Parietal lobe (tissue), 1 donor: Measurements from ENCODE around the gene CALHM2. TPM values are rescaled to one million over a fixed set of nuclear protein-coding genes. Genes with fewer than 3 reads are reported as not detected.

ENCODE experiments used
- total RNA-seq: library from RNA; depleted of rRNA; stranded (reverse); fragments of >200 nt; gene quantifications from one replicate; pipeline ENCODE4 v1.2.3, GENCODE V29; 2014

The CALHM2 gene, protein sequence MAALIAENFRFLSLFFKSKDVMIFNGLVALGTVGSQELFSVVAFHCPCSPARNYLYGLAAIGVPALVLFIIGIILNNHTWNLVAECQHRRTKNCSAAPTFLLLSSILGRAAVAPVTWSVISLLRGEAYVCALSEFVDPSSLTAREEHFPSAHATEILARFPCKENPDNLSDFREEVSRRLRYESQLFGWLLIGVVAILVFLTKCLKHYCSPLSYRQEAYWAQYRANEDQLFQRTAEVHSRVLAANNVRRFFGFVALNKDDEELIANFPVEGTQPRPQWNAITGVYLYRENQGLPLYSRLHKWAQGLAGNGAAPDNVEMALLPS
- 4.1 TPM for total RNA-seq

DNA sequence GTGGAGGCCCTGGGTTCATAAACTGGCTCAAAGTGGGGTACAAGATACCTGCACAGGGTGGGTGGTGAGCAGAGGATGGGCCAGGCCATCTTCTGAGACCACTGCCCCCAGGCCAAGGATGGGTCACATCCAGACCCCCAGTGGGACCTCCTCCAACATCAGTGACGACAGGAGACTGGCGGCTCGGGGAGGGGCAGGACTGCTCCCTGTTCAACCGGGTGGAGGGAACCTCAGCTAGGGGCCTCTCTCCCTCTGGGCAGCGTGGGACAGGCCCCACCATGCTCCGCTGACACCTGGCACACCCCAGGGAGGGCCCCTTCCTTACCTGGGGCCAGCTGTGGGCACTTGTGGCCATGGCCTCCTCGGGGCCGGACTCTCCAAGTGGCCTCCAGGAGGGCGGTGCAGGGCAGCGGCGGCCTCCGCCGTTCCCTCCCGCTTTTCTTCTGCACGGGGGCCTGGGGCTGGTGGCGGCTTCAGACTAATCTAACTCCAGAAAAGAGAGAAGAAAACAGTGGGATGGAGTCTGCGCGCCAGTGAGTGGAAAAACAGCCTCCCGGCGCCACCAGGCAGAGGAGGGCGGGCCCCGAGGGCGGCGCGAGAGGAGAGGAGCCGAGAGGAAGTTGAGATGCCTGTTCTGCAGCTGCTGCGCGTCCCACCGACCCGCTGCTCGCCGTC is at the start of gene CALHM2:
CALHM2 (minus strand) TSS at position 540 of the 675 bp plus-strand sequence. CDS start 2,429 bp downstream, outside the sequence.

DNA sequence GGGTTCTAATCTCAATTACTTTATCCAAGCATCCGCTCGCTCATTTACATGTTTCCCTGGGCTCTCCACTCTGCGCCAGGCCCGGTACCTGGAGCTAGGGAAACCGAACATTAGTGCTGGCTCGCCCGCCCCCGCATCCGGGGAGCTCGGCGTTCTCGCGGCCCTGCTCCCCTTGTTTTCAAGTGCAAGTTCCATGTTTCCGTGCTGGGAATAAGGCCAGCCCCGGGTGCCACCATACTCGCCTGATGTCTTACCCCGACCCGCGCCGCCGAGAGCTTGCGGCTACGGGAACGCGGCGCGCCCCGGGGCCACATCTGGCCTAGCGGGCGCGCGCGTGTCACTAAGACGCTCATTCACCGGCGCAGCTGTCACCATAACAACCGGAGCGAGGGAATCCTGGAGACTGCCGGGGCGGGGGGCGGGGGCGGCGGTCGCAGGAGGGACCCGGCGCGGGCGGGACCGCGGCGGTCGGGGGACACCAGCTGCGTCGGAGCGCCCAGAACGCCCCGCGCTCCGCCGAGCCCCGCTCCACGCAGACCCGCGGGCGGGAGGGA is 41.3 kb upstream of the CALHM2 start, which contains the start of gene NEURL1:
NEURL1 (plus strand) TSS at position 344 of the 554 bp plus-strand sequence. CDS start 683 bp downstream, outside the sequence.

DNA sequence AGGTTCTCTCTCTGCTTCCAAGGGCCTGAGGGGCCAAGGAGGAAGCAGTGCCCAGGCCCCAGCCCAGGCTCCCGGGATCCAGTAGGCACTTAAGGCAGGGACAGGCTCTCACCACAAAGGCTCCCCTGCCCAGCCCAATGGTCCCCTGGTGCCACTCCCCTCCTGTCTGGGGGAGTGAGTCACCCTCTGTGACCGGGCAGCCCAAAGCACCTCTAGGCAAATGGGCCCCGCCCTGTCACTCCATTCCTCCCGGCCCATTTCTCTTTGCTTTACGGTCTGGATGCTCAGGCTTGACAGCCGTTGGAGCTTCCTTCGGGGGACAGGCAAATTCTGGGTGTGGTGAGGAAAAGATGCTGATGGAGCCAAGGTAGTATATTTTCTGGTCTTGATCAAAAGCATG is 27.0 kb upstream of the CALHM2 start, which contains the start of gene CALHM3:
CALHM3 (minus strand) TSS at position 106 of the 400 bp plus-strand sequence. CDS start 208 bp downstream, outside the sequence.

DNA sequence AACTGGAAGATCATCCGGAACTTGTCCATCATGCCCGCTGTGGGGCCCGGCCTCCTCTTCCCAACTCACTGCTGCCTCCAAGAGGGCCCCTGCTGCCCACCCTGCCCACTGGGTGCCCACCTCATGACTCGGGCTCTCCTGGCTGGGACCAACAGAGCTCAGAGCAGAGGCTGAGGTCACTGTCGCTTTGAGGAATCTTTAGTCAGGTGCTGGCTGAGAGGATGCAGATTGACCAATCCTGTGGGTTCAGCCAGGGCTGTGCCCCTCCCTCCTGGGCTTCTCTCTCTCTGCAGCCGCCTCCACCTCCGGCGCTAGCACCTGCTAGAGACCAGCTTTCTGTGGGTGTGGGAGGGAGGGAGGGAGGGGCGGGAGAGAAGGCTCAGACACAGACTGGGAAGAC is 6.5 kb upstream of the CALHM2 start, which contains the start of gene CALHM1:
CALHM1 (minus strand) TSS at position 181 of the 400 bp plus-strand sequence; CDS start at position 32, 149 bp downstream.

Other genes starting within 250 kb of the CALHM2 start
- gene RPEL1, start 206.5 kb downstream of the CALHM2 start, total RNA-seq, result not detected
- 199 TPM for gene INA, start 175.2 kb downstream of the CALHM2 start, total RNA-seq
- gene PCGF6, start 101.2 kb downstream of the CALHM2 start, total RNA-seq, result 17.5 TPM
- 10.3 TPM for gene TAF5, start 84.4 kb downstream of the CALHM2 start, total RNA-seq
- 74.8 TPM for gene ATP5MK, start 55.9 kb downstream of the CALHM2 start, total RNA-seq
- 36.3 TPM for gene PDCD11, start 55.7 kb downstream of the CALHM2 start, total RNA-seq
- not detected for gene CALHM1, start 6.5 kb upstream of the CALHM2 start, total RNA-seq
- gene CALHM3, start 26.9 kb upstream of the CALHM2 start, total RNA-seq, result not detected
- gene NEURL1, start 41.3 kb upstream of the CALHM2 start, total RNA-seq, result 44.4 TPM